CD4-positive, alpha-beta T cell treated with Interleukin-15 for 1 hour (primary cell): ENCODE results near the gene TBCB.
"Not testable (repeated sequence)": the region's sequence is repeated elsewhere in the genome, so short reads cannot be mapped to it uniquely, and the experiment has no call there.

Experiments used
- DNase-seq: peaks from one replicate; pipeline ENCODE4 v3.0.0-alpha.2; 2020

TBCB gene, protein sequence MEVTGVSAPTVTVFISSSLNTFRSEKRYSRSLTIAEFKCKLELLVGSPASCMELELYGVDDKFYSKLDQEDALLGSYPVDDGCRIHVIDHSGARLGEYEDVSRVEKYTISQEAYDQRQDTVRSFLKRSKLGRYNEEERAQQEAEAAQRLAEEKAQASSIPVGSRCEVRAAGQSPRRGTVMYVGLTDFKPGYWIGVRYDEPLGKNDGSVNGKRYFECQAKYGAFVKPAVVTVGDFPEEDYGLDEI

GRCh38 chr19:36115453-36116343, at the start of gene TBCB:
Gene TBCB, plus strand, starts transcription at chr19:36115468. Its CDS starts 93 bp downstream, at chr19:36115561.
- no peak for DNase-seq

- DNase-seq: no peak
Measured at GRCh38 chr19:36067681-36068080, 47.6 kb upstream of the TBCB start.

- DNase-seq: not testable (repeated sequence)
Measured at GRCh38 chr19:36068810-36069499, 46.3 kb upstream of the TBCB start.

- no peak for DNase-seq
Measured at GRCh38 chr19:36072081-36072480, 43.2 kb upstream of the TBCB start.

DNA sequence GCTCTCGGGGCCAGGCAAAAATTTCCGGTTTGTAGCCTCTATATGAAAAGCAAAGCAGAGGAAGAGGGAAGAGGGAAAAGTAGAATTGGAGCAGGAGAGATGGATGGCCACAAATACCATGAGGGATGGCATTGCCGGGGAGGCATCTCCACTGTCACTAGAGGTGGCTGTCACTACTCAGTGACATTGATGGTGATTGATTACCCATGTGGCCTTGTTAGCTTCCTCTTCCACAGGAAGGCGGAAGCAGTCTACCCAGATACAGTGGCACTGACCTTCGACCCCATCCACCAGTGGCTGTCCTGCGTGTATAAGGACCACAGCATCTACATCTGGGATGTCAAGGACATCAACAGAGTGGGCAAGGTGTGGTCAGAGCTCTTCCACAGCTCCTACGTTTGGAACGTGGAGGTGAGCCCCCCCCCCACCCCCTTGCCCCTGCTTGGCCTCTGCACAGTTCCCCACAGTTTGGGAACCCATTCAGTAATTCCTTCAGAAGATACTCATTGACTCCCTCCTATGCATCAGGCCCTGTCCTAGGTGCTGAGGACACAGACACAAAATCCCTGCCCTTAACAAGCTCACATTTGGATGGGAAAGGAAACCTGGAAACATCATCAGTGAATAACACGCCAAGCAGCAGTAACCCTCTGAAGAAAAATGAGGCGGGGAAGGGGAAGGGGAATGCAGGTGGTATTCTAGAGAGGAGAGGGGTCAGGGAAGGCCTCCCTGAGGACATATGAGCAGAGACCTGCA, 42.0 kb upstream of the TBCB start:
- no peak for DNase-seq

- no peak for DNase-seq
Measured at GRCh38 chr19:36079389-36079945, 35.8 kb upstream of the TBCB start.

GRCh38 chr19:36081385-36081784, 33.9 kb upstream of the TBCB start:
- DNase-seq: no peak

GRCh38 chr19:36081894-36082293, 33.4 kb upstream of the TBCB start:
- DNase-seq: no peak

- no peak for DNase-seq
Measured at GRCh38 chr19:36082916-36083315, 32.4 kb upstream of the TBCB start.

- DNase-seq: no peak
Measured at GRCh38 chr19:36084231-36085009, 30.8 kb upstream of the TBCB start.

DNA sequence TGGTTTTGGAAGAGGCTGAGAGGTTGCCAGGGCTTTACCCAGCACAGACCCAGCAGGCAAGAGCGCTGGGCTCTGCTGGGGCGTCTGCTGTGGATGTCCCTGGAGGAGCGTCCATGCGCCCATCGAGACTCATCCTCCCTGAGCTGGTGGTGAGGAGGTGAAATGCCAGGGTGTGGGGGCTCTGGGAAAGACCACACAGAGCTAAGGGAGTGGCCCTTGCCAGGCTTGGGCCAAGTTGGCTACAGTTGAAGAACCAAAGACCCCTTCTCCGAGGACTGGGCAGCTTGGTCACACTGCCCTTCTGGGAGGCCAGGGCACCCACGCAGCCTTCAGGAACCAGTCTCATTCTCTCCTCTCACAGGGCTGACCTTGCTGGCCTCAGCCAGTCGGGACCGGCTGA, 28.9 kb upstream of the TBCB start:
- DNase-seq: no peak

DNA sequence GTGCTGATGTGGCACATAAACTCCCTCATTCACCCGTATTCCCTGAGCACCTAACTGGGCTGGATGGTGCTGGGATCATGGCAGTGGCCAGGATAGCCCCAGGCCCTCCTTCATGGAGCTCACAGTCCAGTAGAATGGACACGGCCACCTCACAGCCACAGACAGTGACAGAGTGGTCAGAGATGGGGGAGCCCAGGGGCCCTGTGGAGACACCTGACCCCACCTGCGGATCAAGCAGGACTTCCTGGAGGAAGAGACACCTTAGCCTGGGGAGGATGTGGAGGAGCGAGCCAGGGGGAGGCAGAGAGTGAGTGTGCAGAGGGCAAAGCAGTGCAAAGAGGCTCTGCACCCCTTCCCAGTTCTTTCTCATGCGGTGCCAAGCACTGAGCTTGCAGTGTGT, 25.4 kb upstream of the TBCB start:
- DNase-seq: no peak

DNA sequence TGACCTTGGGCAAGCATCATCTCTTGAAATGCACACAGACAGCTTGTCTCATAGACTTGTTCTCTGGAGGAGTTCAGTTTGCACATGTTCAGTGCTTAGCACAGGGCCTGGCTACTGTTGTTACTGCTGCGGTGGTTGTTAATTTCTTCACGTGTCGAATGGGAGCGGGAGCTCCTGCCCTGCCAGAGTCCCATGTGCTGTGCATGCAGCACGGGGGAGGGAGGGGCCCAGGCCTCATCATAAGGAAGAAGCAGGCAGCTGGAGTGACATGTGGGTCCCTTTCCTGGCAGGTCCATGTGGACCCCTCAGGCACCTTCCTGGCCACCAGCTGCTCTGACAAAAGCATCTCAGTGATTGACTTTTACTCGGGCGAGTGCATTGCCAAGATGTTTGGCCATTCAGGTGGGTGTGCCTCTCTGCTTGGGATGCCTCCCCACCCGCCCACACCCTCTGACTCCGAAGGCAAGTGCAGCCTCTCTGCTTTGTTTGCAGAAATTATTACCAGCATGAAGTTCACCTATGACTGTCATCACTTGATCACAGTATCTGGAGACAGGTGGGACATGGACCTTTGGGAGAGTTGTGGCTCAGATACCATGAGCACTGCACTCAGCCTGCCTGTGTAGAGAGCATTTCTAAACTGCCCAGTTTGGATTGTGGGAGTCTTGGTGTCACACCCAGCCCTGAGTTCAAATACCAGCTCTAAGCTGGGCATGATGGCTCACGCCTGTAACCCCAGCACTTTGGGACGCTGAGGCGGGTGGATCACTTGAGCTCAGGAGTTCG, 24.2 kb upstream of the TBCB start:
- no peak for DNase-seq

GRCh38 chr19:36092566-36092965, 22.7 kb upstream of the TBCB start:
- DNase-seq: no peak

GRCh38 chr19:36093146-36093662, 22.1 kb upstream of the TBCB start:
- DNase-seq: no peak

GRCh38 chr19:36093687-36094086, 21.6 kb upstream of the TBCB start:
- DNase-seq: no peak

- no peak for DNase-seq
Measured at GRCh38 chr19:36097036-36097435, 18.2 kb upstream of the TBCB start.

- no peak for DNase-seq
Measured at GRCh38 chr19:36099166-36099785, 16.0 kb upstream of the TBCB start.

- no peak for DNase-seq
Measured at GRCh38 chr19:36100476-36100875, 14.8 kb upstream of the TBCB start.
